Measurements from ENCODE around the gene HSPA12A.

HSPA12A gene

GRCh38 chr10:116692225-116692624 is 50.1 kb downstream of the HSPA12A start:
- DNase-seq (ENCODE audit: low read depth in 2 of 2, low spot score in 1 of 2): no peak

GRCh38 chr10:116691635-116692034 is 50.7 kb downstream of the HSPA12A start:
- no peak for DNase-seq (ENCODE audit: low read depth in 2 of 2, low spot score in 1 of 2)

DNA sequence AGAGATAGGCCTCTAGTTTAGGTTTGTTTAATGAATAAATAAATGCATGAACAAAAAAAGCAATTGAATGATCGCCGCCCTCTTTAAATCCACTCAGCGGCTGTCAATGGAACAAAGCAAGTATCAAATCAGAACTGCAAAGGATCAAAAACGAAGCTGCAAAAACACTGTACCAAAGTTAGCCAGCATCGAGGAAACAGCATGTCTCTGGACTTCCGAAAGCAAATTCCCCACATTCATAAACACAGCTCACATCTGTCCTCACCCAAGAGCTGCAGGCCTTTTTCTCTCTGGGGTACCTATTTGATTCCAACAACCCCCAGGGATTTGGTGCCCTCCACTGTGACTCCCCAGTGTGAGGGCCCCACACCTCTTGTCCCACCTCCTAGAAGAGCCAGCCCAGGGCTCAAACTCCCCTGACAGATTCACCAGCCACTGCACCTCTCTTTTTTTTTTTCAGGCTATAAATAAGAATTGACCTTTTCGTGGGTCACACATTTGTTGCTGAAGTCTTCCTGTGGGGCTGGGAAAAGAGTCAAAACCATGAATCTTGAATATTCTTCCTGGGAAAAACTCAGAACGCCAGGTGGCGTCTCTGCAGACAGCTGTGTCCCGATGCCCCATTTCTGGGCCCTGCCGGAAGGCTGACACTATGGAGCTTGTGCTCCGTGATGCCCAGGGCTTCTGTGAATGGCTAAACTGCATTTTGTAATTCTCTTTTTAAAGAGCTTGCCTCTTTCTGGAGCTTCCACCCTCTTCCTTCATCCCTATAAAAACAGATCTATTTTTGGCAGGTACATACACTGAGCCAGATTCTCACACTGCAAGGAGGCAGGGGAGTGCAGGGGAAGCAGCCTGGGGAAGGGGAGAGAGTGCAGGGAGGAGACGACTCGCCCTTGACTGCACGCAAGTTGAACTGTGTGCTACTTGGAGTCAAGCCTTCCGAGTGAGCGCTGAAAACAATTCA is 51.7 kb downstream of the HSPA12A start:
- no peak for DNase-seq (ENCODE audit: low read depth in 2 of 2, low spot score in 1 of 2)

GRCh38 chr10:116689744-116690143 is 52.6 kb downstream of the HSPA12A start:
- DNase-seq (ENCODE audit: low read depth in 2 of 2, low spot score in 1 of 2): no peak

DNA sequence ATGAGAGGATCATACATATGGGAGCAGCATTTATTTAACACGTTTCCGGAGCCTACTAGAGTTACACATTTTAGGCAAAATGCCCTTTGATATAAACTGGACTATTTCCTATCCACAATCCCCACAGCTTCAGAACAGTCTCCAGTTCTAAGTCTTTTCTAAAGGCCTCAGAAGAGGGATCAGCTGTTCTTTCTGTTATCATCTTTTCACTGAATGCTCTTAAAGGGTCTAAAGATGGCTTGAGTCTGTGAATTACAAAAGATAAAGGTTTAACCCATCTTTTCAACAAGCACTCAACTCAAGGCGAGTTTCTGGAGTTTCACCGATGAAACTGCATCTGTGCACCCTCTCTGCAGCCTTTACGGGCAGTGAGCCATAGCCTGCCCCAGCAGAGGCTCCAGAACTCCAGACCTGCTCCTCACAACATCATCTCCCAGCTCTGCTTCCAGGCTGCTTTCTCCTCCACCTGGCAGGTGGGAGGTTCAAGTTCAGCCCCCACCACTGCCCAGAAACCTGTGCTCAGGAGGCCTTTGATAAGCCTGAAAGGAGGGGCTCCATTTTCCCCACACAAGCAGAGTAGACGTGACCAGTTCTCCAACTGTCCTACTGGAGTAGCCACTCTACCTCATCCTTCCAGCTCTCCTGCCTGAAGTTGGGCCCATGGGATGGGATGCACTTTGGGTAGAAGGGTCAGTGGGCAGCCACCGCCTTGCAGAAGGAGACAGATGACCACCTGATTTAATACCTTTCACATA is 53.4 kb downstream of the HSPA12A start:
- DNase-seq (ENCODE audit: low read depth in 2 of 2, low spot score in 1 of 2): no peak

- DNase-seq (ENCODE audit: low read depth in 2 of 2, low spot score in 1 of 2): no peak
These were observed 54.1 kb downstream of the HSPA12A start for GRCh38 chr10:116688241-116688711.

DNA sequence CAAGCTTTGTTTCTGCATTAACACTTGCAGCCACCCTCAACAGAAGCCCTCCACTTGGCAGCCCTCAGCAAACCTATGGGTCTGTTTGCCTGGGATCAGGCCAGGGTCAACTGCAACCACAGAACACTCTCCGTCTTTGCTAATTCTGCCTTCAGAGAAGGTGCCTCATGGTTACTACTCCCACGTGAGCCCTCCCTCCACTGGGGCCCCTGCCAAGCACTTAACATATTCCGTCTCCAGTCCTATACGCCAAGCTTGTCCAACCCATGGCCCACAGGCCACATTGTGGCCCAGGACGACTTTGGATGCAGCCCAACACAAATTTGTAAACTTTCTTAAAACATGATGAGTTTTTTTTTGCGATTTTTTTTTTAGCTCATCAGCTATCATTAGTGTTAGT is 54.7 kb downstream of the HSPA12A start:
- DNase-seq (ENCODE audit: low read depth in 2 of 2, low spot score in 1 of 2): no peak

GRCh38 chr10:116686632-116687031 is 55.7 kb downstream of the HSPA12A start:
- no peak for DNase-seq (ENCODE audit: low read depth in 2 of 2, low spot score in 1 of 2)

DNA sequence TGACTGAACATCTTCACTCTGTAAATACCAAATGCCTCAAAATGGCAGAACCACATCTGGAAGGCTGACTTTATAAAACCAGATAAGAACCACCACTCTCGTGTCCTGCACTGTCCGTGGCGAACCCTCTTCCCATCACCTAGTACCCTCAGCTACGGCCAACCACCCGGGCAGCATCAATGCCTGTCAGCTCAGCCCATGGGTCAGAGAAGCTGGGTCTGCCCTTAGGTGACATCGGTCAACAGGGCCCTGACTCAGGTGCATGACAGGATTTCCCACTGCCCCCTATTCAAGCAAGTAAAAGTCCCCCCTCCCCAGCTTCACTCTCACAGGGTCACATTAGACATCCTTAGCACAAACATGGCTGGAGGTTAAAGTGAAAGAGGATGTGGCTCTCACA is 56.6 kb downstream of the HSPA12A start:
- no peak for DNase-seq (ENCODE audit: low read depth in 2 of 2, low spot score in 1 of 2)

DNA sequence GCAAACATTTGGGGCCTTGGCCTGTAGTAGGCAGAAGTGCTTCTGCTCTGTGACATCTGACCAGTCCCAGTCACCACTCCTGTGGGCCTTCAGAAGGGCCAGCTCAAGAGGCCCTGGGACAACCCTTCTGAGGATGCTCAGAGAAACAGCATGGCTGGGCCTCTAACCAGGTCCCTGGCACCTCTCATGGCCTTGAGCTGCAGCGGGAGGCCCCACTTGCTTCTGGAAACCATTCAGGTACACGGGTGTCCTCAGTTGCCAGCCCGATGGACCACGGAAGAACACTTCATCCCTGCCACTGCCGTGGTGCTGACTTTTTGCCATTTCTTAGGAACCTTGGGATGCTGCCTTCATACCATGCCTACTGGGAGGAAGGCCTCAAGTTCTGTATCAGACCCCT is 57.6 kb downstream of the HSPA12A start:
- DNase-seq (ENCODE audit: low read depth in 2 of 2, low spot score in 1 of 2): no peak

GRCh38 chr10:116683821-116684220 is 58.5 kb downstream of the HSPA12A start:
- no peak for DNase-seq (ENCODE audit: low read depth in 2 of 2, low spot score in 1 of 2)

DNA sequence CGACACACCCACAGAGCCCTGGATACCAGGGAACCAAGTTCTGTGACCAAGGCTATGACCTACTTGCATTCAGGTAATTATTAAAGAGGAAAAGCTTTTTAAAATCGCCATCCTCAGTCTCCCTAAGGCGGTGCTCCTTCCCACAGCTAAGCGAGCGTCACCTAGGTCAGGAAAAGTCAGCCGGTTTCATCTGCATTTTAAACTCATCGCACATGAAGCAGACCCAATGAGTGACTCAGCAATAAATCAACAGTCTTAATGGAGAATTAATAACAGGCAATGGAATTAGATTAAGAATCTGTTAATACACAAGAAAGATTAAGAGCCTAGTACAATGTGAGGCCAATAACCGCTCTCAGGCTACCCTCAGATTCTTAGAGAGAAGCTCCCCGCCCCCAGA is 59.2 kb downstream of the HSPA12A start:
- no peak for DNase-seq (ENCODE audit: low read depth in 2 of 2, low spot score in 1 of 2)

DNA sequence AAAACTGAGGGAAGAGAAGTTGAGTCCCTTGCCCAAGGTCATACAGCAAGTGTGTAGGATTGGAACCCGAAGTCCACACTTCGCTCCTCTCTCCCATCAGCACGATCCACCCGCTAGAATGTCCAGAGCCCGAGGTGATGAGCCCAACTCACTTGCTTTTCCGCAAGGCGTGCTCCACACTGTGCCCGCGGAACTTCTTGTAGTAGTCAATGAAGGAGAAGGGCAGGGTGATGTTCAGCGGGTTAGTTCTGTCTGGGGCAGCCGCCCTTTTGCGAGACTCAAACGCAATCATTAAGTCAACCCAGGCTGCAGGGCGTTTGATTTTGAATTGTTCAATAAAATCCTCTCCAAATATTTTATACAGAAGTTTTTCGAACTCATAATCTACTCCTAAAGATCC is 63.0 kb downstream of the HSPA12A start:
- no peak for DNase-seq (ENCODE audit: low read depth in 2 of 2, low spot score in 1 of 2)

DNA sequence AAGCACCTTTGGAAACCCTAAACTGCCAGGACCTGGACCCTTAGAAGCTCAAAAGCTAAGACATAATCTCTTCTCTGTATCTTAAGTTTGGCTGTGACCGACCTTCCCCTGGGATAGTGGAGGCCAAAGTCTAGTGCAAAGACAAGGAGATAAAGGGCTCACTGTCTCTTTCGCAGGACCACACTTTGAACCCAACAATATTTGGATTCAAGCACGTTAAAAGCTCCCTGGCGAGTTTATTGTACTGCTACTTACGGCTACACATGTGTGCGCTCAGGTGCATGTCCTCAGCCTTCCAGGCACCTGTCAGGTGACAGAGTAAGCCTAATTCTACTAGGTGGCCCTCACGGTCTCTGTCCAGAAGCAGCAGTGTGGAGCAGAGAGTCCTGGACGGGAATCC is 65.7 kb downstream of the HSPA12A start:
- DNase-seq (ENCODE audit: low read depth in 2 of 2, low spot score in 1 of 2): no peak

DNA sequence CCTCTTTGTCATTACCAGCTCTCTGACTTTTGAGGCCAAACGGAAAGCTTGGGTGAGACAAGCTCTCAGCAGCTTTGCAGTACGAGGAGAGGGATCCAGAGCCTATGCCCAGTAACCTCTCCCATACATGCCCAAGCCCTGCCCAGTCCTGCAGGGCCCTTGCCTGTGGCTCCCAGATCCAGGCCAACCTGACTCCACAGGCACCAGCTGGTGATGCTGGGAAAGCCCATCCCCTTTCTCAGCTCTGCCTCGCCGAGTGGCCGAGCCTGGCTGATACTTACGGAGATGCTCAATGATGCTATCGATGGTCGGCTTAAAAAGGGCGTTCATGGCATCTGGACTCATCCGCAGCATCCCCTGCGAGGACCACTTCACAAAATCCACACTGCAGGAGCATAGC is 66.2 kb downstream of the HSPA12A start:
- DNase-seq (ENCODE audit: low read depth in 2 of 2, low spot score in 1 of 2): no peak

GRCh38 chr10:116674901-116675423 is 67.4 kb downstream of the HSPA12A start:
- DNase-seq (ENCODE audit: low read depth in 2 of 2, low spot score in 1 of 2): no peak

GRCh38 chr10:116673866-116674265 is 68.5 kb downstream of the HSPA12A start:
- no peak for DNase-seq (ENCODE audit: low read depth in 2 of 2, low spot score in 1 of 2)

GRCh38 chr10:116672891-116673290 is 69.5 kb downstream of the HSPA12A start:
- DNase-seq (ENCODE audit: low read depth in 2 of 2, low spot score in 1 of 2): no peak

- no peak for DNase-seq (ENCODE audit: low read depth in 2 of 2, low spot score in 1 of 2)
These were observed 71.0 kb downstream of the HSPA12A start for GRCh38 chr10:116671274-116671926.

DNA sequence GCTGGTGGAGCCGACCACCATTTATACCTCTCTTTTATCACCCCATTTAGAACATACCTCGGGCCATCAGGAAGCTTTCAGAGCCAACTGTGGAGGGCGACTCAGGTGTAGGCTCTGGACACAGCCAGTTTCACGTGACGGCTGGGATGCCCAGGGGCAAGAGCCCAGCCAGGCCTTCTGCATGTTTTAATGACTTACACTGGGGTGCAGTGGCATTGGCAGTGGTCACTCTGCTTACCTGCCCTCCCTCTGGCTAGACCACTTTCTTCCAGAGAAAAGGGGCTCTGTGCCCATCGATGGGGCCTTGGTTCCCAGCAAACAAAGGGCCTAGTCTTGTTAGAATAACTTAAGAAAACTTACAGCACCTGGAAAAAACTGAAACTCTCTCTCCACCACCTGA is 71.7 kb downstream of the HSPA12A start:
- DNase-seq (ENCODE audit: low read depth in 2 of 2, low spot score in 1 of 2): no peak
